Heart right ventricle (tissue), 16 donors: ENCODE results near the gene SDHAF1. TPM values are rescaled to one million over a fixed set of nuclear protein-coding genes. Genes with fewer than 3 reads are reported as not detected.
"Not testable (repeated sequence)": the region's sequence is repeated elsewhere in the genome, so short reads cannot be mapped to it uniquely, and the experiment has no call there.

Experiments
- ATAC-seq, 8 donors: fragments of 200-7000 bp; cut with Tn5 transposase; one replicate each; pipeline ENCODE4 v1.9.1; 2020; ENCODE audit warnings: mild to moderate bottlenecking in 8 of 8, moderate library complexity in 8 of 8, moderate number of reproducible peaks in 1 of 8
- DNase-seq, 2 donors: peaks; one replicate each; pipeline ENCODE4 v3.0.0-alpha.2; 2020
- H3K27ac ChIP-seq, 10 donors: fragments of 200-600 bp; sonication (generic) in 2 of 10; one replicate each; pipeline versions ENCODE4 v1.5.0 to v1.8.0; 2020 to 2022; ENCODE audit warnings: mild to moderate bottlenecking in 3 of 10
- H3K27me3 ChIP-seq, 7 donors: fragments of 200-600 bp; one replicate each; pipeline ENCODE4 v1.8.0; 2021 to 2022; ENCODE audit warnings: mild to moderate bottlenecking in 2 of 7
- H3K36me3 ChIP-seq, 9 donors: fragments of 200-600 bp; sonication (generic) in 1 of 9; one replicate each; pipeline versions ENCODE4 v1.5.0 to v1.8.0; 2020 to 2022; ENCODE audit warnings: mild to moderate bottlenecking in 2 of 9
- H3K4me1 ChIP-seq, 9 donors: fragments of 200-600 bp; sonication (generic) in 1 of 9; one replicate each; pipeline versions ENCODE4 v1.5.0 to v1.8.0; 2020 to 2022; ENCODE audit warnings: mild to moderate bottlenecking in 4 of 9
- H3K4me3 ChIP-seq, 10 donors: fragments of 200-600 bp; sonication (generic) in 2 of 10; one replicate each; pipeline versions ENCODE4 v1.5.0 to v1.8.0; 2020 to 2022; ENCODE audit warnings: mild to moderate bottlenecking in 7 of 10, moderate library complexity in 2 of 10
- H3K9me3 ChIP-seq, 11 donors: fragments of 200-600 bp in 10 of 11; sonication (generic) in 2 of 11; one replicate each; pipeline versions ENCODE4 v1.5.0 to v1.8.0; 2013 to 2022; ENCODE audit warnings: mild to moderate bottlenecking in 2 of 11, control low read depth in 1 of 11, moderate library complexity in 1 of 11
- WGBS, 2 donors: extraction: QIAGEN DNeasy Blood & Tissue Kit; methylation state at CpG; one replicate each; pipeline ENCODE4 v1.1.7; 2013; ENCODE audit warnings: inconsistent platforms in 1 of 2; 5-methylcytosine and 5-hydroxymethylcytosine counted together
- intact Hi-C, 10 donors: fragments of 100-400 bp; cut with DNase I; formaldehyde crosslinking; loops; one replicate each; pipeline versions ENCODE4 v1.11.1 to v1.14.2; 2022
- polyA plus RNA-seq, 2 donors: library from polyadenylated mRNA; stranded (reverse); fragments of 200-250 nt; gene quantifications; one replicate each; pipeline ENCODE4 v1.2.3, GENCODE V29; 2013
- total RNA-seq, 10 donors: library from RNA; stranded (reverse); fragmentation: NEBNext Ultra II Directional in 3 of 10; extraction: Animal tissue kit (Norgen Biotek cat#: 25700) in 3 of 10; gene quantifications; one replicate each; pipeline versions ENCODE4 v1.2.1 to v1.2.4, GENCODE V29; 2021 to 2023
- TF ChIP-seq, protein P1 (sequence below), 9 donors: fragments of 200-600 bp; sonication (generic) in 2 of 9; IDR thresholded peaks; one replicate each; pipeline versions ENCODE4 v1.5.0 to v1.8.0; 2021 to 2022; ENCODE audit warnings: antibody characterized with exemption in 9 of 9, mild to moderate bottlenecking in 5 of 9, moderate library complexity in 1 of 9
- donor health status: Arrhythmogenic right ventricular cardiomyopathy.
- donor health status: ischemic (EF 13 %, LVEDD 7.1; RV severe dilation, severe dysfunction).
- donor health status: healthy with polysubstance abuse.
- donor health status: DM: no; HTN: yes; CAD: no.
- donor health status: DM: no; HTN: no; CAD: no.
- donor health status: ischemic (EF 25% LVEDD 6.9; RV normal size, moderate dysfunction).
- donor health status: ischemic (EF 25% LVEDD 5.7; RV mildly dilated, moderate dysfunction).
- donor health status: healthy.
- donor health status: DM: yes; HTN: yes; CAD: no.
- donor health status: Ischemic cardiomyopathy.
- donor health status: ischemic (EF 35%, LVEDD 5.7; RV mildly dilated, moderate dysfunction).
- donor health status: nonischemic (EF 11% LVEDD 7.7; RV severe dilation, severe dysfunction).
- donor health status: DM: yes; HTN: yes; CAD: no.
- donor health status: PGD.
- donor health status: ischemic (EF 29% LVEDD 5.4; RV normal size, mild dysfunction).
- donor health status: nonischemic (EF 23%, LVEDD 6.1; RV moderate dilation, normal function).

SDHAF1 gene
- total and polyA plus RNA-seq, 12 donors, result 7.3 to 26.6 (median 10.2) TPM

DNA sequence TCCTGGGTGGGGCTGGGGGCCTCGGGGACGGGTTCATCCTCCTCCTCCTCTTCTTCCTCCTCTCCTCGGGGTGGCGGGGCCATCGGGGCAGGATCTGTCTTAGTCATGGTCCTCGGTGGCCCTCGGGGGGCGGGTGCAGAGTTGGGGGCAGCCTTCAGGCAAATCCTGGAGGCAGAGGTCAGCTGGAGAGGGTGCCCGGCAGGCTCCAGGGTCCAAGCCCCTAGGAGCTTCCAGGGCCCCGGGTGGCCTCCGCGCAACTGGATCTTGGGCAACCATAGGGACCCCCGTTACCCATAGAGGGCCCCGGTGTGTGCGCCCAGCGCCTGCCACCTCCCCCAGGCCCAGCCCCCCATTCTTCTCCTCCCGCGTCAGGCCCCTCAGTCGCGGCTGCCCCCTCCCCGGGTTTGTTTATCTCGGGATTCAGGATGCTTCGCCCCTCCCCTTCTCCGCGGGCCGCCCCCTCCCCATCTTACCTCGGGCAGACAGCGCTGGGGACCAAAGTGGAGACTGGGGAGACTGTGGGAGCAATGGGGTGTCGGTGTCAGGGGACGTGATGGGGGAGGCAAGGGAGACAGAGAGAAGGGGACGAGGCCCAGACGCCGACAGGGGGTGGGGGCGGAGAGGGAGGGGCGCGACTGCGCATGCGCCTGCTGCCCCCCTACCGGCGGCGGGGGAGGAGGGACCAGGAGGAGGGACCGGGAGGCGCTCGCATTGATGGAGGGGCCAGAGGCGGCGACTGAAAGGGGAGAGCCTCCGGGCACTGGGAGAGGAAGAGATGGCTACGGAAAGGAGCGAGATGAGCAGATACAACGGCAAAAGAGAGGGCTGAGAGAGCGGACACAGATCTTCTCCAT, 37.5 kb downstream of the SDHAF1 start, which contains the start of gene CLIP3:
Gene CLIP3 (minus strand): TSS at position 623 of the 854 bp plus-strand sequence. CDS start 516 bp downstream, at position 107.
- ATAC-seq, result peak; percentile 78 to 91 (median 85)
- WGBS, 2 donors, result 4 to 5% methylated on average over 49 to 51 of the region's 51 CpGs
- DNase-seq, result peak; percentile 70 to 75
- H3K9me3 ChIP-seq, result no peaks in the 10 kb centered on the region
- peaks cover 0 to 11% (median 0%) of the 10 kb centered on the region in 7 donors for H3K27me3 ChIP-seq
- H3K36me3 ChIP-seq, result peaks cover 0 to 12% (median 0%) of the 10 kb centered on the region in 9 donors
- peak within 1 kb of the TSS; percentile 38 to 65 (median 52) for H3K4me3 ChIP-seq
- intact Hi-C loops, result no loop called here
- H3K4me1 ChIP-seq, result peaks cover 0 to 16% (median 10%) of the 10 kb centered on the region in 9 donors
- TF ChIP-seq, protein P1, sequence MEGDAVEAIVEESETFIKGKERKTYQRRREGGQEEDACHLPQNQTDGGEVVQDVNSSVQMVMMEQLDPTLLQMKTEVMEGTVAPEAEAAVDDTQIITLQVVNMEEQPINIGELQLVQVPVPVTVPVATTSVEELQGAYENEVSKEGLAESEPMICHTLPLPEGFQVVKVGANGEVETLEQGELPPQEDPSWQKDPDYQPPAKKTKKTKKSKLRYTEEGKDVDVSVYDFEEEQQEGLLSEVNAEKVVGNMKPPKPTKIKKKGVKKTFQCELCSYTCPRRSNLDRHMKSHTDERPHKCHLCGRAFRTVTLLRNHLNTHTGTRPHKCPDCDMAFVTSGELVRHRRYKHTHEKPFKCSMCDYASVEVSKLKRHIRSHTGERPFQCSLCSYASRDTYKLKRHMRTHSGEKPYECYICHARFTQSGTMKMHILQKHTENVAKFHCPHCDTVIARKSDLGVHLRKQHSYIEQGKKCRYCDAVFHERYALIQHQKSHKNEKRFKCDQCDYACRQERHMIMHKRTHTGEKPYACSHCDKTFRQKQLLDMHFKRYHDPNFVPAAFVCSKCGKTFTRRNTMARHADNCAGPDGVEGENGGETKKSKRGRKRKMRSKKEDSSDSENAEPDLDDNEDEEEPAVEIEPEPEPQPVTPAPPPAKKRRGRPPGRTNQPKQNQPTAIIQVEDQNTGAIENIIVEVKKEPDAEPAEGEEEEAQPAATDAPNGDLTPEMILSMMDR (IDR thresholded peaks at IDR 0.05), result peak in 2 of 9 donors; percentile 10 to 17
- H3K27ac ChIP-seq, result peak within 1 kb of the TSS in 6 of 10 donors; percentile 21 to 62 (median 33)

DNA sequence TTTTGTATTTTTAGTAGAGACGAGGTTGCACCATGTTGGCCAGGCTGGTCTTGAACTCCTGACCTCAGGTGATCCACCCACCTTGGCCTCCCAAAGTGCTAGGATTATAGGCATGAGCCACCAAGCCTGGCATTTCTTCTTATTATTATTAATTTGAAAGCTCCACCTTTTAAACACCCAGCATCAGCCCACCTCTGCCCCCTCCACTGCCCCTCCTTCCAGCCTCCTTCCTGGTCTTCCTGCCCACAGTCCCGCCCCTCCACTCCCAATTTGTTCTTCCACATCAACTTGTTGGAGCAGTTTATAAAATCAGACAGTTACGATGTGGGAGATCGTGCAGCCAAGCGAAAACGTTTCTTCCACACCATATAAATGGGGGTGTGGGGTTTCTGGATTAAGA, 45.5 kb downstream of the SDHAF1 start:
- no peak for ATAC-seq
- peaks cover 0 to 21% (median 0%) of the 10 kb centered on the region in 9 donors for H3K36me3 ChIP-seq
- no peak overlapping the region for H3K4me3 ChIP-seq
- no peak for DNase-seq
- 91% methylated on average over 6 of the region's 6 CpGs for WGBS, 2 donors
- intact Hi-C loops, result no loop called here
- no peaks in the 10 kb centered on the region for H3K27me3 ChIP-seq
- H3K4me1 ChIP-seq, result peaks cover 0 to 11% (median 0%) of the 10 kb centered on the region in 9 donors
- H3K9me3 ChIP-seq, result peaks cover 0 to under 1% (median 0%) of the 10 kb centered on the region in 11 donors
- TF ChIP-seq, protein P1 (IDR thresholded peaks at IDR 0.05), result no peak
- H3K27ac ChIP-seq, result no peak overlapping the region

DNA sequence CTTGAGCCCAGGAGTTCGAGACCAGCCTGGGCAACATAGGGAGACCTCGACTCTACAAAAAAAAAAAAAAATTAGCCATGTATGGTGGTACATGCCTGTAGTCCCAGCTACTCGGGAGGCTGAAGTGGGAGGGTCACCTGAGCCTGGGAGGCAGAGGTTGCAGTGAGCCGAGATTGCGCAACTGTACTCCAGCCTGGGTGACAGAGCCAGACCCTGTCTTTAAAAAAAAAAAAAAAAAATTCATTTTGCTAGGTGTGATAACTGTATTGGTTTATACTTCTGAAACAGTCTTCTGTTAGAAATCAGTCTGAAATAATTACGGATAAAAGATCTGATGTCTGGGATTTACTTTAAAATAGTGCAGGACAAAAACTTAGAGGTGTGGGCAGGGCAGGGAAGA, 46.1 kb downstream of the SDHAF1 start:
- intact Hi-C loops, result not testable (repeated sequence)
- peaks cover 0 to 11% (median 0%) of the 10 kb centered on the region in 9 donors for H3K4me1 ChIP-seq

DNA sequence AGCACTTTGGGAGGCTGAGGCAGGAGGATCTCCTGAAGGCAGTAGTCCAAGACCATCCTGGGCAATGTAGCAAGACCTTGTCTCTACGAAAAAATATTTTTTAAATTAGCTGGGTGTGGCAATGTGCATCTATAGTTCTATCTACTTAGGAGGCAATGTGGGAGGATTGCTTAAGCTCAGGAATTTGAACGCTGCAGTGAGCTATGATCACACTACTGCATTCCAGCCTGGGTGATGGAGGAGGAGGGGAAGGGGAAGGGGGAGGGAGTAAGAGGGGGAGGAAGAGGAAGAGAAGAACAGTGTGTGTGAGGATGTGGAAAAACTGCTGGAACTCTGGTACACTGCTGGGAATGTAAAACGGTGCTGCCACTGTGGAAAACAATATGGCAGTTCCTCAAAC, 46.8 kb downstream of the SDHAF1 start:
- peaks cover 0 to 3% (median 0%) of the 10 kb centered on the region in 11 donors for H3K9me3 ChIP-seq
- H3K27me3 ChIP-seq, result no peaks in the 10 kb centered on the region
- no peak overlapping the region for H3K4me3 ChIP-seq
- DNase-seq (no peak), ATAC-seq (peak in 3 of 8 donors; percentile 63 to 67 (median 67))
- WGBS, 2 donors, result 13 to 25% methylated on average over 3 of the region's 3 CpGs
- peaks cover 0 to 26% (median 0%) of the 10 kb centered on the region in 9 donors for H3K36me3 ChIP-seq
- H3K4me1 ChIP-seq, result peaks cover 0 to 11% (median 0%) of the 10 kb centered on the region in 9 donors
- H3K27ac ChIP-seq, result no peak overlapping the region
- intact Hi-C loops, result no loop called here
- TF ChIP-seq, protein P1 (IDR thresholded peaks at IDR 0.05), result no peak

More for the DNA sequence above, 46.1 kb downstream of the SDHAF1 start:
- not testable (repeated sequence) for H3K27me3 ChIP-seq, DNase-seq, H3K27ac ChIP-seq, ATAC-seq, H3K9me3 ChIP-seq, H3K4me3 ChIP-seq
- WGBS, 2 donors, result 90 to 94% methylated on average over 6 of the region's 6 CpGs
- peaks cover 0 to 22% (median 0%) of the 10 kb centered on the region in 9 donors for H3K36me3 ChIP-seq
